Adipose tissue (tissue), 3 donors: Measurements from ENCODE around the gene DBNL. TPM values are rescaled to one million over a fixed set of nuclear protein-coding genes. Genes with fewer than 3 reads are reported as not detected.
A peak's percentile ranks its signal among the peaks of the same experiment; 100 is the strongest.
"Not testable (repeated sequence)": the region's sequence is repeated elsewhere in the genome, so short reads cannot be mapped to it uniquely, and the experiment has no call there.

Experiments
- H3K27ac ChIP-seq: one replicate; pipeline ENCODE4 v1.5.1; 2013; ENCODE audit warnings: low read depth, low read length
- WGBS, 3 donors: extraction: QIAGEN DNeasy Blood & Tissue Kit; methylation state at CpG; one replicate each; pipeline ENCODE4 v1.1.7; 2013; 5-methylcytosine and 5-hydroxymethylcytosine counted together
- polyA plus RNA-seq, 3 donors: library from polyadenylated mRNA; stranded (reverse); fragments of 200-250 nt; gene quantifications; one replicate each; pipeline ENCODE4 v1.2.3, GENCODE V29; 2013
- donor health status: healthy with polysubstance abuse.
- donor health status: Bipolar disorder and iron deficiency.
- donor health status: healthy.

The DBNL gene
- polyA plus RNA-seq, 3 donors, result 39.4 to 111 (median 101) TPM

DNA sequence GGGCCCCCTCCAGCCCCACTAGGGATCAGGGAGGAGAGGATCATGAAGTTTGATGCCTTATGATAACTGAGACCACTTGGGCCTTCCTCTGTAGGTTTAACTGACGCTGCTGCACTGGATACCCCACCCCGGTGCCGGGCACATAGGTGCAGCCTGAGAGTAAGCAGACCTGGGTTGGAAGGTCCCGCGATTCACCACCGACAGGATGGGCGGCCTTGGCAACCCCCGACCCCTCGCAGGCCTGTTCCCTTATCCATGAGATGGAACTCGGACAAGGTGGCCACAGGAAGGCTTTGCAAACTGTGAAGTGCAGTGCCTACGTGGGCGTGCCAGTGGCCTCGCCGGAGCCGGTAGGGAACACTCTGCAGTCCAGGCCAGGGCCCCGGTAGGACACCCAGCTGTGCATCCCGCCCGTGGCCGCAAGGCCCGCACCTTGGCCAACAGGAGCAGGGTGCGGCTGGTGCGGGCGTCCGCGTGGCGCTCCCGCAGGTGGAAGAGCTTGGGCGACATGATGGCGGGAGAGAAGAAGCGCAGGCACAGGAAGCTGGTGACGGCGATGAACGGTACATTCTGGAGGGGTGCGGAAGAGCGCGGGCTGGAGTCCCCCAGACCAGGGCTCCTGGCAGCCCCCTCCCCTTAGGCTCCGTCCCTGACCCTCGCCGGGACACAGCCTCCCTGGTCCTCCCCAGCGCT lies 4.6 kb upstream of the DBNL start:
- WGBS, 3 donors, result 5 to 32% (median 28%) methylated on average over 6 to 16 of the region's 40 CpGs
- not testable (repeated sequence) for H3K27ac ChIP-seq

DNA sequence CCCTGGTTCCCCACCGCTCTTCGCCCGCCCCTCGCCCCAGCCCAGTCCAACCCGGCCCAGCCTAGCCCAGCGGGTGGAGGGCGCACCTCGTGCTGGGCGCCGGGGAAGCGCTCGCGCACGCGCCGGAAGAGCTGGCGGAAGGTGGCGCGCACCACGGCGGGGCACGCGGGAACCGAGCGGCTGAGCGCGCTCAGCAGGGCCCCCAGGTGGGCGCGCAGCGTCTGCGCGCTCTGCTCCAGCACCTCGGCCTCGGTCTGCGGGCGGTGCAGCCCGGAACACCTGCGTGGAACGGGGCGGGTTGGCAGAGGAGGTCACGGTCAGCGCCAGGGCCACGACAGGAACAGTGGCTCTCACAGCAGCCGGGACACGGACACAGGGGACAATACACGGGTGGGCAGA lies 4.0 kb upstream of the DBNL start:
- WGBS, 3 donors, result 0 to 2% (median 1%) methylated on average over 12 to 45 of the region's 46 CpGs
- H3K27ac ChIP-seq, result not testable (repeated sequence)

DNA sequence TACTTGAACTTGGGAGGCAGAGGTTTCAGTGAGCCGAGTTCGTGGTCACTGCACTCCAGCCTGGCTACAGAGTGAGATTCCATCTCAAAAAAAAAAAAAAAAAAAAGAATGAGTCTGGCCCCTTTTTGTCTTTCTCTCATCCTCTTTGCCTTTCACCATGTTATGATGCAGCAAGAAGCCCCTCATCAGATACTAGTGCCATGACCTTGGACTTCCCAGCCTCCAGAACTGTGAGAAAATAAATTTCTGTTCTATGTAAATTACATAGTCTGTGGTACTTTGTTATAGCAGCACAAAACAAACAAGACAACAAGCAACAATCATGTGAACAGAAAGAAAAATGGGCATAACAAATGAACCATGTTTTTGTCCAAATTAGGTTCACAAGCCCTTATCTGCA lies 2.3 kb upstream of the DBNL start:
- no peak overlapping the region for H3K27ac ChIP-seq
- WGBS, 3 donors, result 89 to 100% (median 93%) methylated on average over 2 of the region's 2 CpGs

- WGBS, 3 donors, result 7 to 26% (median 24%) methylated on average over 8 of the region's 8 CpGs
- H3K27ac ChIP-seq, result no peak overlapping the region
These were observed 600 bp upstream of the DBNL start for GRCh38 chr7:44043902-44044301.

- WGBS, 3 donors, result 21 to 23% (median 22%) methylated on average over 15 of the region's 15 CpGs
- H3K27ac ChIP-seq, result peak overlapping the region; percentile 53
These were observed 918 bp downstream of the DBNL start for GRCh38 chr7:44045226-44046014.

- 55 to 82% (median 56%) methylated on average over 8 of the region's 8 CpGs for WGBS, 3 donors
These were observed 2.0 kb downstream of the DBNL start for GRCh38 chr7:44046321-44047061.

DNA sequence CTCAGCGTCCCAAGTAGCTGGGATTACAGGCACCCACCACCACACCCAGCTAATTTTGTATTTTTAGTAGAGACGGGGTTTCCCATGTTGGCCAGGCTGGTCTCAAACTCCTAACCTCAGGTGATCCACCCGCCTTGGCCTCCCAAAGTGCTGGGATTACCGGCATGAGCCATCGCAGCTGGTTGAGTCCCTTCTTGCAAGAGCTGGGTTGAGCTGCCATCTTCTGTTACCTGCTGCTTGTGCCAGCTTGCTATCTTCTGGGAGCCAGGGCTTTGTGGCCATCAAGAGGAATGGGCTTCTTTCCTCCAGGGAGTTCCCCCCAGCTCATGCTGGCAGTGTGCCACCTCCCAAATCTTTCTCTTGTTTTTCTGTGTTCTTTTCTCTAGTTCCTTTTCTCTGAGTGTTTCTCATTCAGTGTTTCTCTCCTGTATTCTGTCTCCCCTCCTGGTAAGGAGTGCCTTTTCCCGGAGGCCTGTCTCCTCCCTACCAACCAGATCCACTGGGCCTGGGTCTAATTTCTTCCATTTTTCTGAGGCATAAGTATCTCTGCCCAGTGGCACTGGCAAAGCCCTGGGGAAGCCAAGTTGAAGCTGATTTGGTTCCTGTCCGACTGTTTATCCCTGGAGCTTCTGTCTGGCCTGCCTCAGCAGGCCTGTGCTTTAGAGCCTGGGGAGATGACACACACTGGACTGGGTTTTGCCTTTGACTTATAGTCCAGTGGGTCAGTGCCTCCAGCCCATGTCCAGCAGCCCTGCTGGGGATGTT lies 3.7 kb downstream of the DBNL start:
- 89 to 92% (median 89%) methylated on average over 7 of the region's 7 CpGs for WGBS, 3 donors
- no peak overlapping the region for H3K27ac ChIP-seq

More at GRCh38 chr7:44046321-44047061, 2.0 kb downstream of the DBNL start:
- H3K27ac ChIP-seq, result no peak overlapping the region

DNA sequence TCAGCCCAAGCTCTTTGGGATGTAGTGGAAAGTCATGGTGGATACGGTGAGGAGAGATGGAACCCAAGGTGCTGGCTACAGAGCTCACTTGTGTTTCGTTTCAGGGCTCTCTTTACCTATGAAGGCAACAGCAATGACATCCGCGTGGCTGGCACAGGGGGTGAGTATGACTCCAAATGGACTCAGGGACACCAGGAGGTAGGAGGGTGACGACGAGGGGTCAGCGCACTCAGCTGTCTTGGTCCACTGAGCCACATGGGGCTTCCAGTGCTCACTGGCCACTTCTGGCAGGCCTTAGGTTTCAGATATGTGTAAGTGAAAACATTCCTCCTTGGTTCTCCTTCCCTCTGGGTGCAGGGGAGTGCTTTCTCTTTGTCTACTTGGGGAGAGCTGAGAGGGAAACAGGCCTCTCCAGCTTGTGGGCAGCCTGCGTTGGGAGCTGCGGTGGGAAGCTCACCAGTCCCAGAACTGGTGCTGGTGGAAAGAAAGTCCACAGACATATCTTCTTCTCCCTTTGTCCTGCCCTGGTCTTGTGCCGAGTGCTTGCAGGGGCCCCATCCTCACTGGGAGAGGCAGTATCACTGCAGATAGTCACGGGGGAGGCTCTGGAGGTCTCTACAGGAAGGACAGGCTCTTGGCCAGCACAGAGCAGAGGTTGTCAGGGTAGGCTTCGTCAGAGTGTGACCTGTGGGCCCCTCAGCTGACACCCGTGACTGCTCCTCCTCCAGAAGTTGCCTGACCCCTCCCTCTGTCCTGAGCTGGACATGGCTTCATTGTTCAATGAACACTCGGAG lies 5.8 kb downstream of the DBNL start:
- 88 to 95% (median 92%) methylated on average over 14 of the region's 14 CpGs for WGBS, 3 donors
- H3K27ac ChIP-seq, result no peak overlapping the region

- 83 to 85% (median 85%) methylated on average over 8 of the region's 8 CpGs for WGBS, 3 donors
- no peak overlapping the region for H3K27ac ChIP-seq
These were observed 6.5 kb downstream of the DBNL start for GRCh38 chr7:44050915-44051560.

DNA sequence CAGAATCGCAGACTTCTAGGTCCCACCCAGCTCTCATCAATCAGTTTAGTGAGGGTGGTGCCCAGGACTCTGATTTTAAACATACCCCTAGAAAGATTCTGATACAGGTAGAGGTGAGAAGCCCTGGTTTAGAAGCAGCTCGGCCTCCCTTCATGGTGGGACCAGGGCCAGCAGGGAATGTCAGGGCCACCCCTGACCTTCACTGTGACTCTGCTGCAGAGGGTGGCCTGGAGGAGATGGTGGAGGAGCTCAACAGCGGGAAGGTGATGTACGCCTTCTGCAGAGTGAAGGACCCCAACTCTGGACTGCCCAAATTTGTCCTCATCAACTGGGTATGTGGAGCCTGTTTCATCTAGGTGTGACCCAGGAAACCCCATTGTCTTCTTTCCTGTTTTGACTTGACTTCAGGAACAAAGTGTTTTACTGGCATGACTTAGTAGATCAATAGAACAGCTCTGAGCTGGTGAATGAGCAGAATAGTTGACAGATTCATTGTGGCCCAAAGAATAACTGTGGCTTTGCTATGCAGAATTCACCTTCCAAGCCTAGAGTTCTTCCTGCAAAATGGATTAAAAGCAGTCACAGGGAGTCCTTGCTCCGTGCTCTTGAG lies 7.2 kb downstream of the DBNL start:
- no peak overlapping the region for H3K27ac ChIP-seq
- WGBS, 3 donors, result 88 to 92% (median 91%) methylated on average over 5 of the region's 5 CpGs

GRCh38 chr7:44052771-44053365 lies 8.4 kb downstream of the DBNL start:
- WGBS, 3 donors, result 90 to 94% (median 93%) methylated on average over 12 of the region's 12 CpGs
- no peak overlapping the region for H3K27ac ChIP-seq

DNA sequence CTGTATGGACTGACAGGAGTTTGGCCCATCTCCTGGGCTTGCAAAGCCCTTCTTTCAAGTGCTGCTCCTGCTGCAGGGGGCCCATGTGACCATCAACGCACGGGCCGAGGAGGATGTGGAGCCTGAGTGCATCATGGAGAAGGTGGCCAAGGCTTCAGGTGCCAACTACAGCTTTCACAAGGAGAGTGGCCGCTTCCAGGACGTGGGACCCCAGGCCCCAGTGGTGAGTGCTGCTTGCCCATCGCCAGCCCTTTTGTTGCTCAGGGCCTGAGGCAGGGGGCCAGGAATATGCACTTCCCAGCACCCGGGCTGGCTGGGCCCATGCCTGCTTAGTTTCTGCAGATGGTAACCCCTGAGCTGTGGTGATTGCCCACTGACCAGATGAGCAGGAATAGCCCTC lies 12.2 kb downstream of the DBNL start:
- no peak overlapping the region for H3K27ac ChIP-seq
- 93 to 96% (median 94%) methylated on average over 7 of the region's 7 CpGs for WGBS, 3 donors

GRCh38 chr7:44057181-44057848 lies 12.8 kb downstream of the DBNL start:
- WGBS, 3 donors, result 90 to 94% (median 93%) methylated on average over 11 of the region's 11 CpGs
- no peak overlapping the region for H3K27ac ChIP-seq

DNA sequence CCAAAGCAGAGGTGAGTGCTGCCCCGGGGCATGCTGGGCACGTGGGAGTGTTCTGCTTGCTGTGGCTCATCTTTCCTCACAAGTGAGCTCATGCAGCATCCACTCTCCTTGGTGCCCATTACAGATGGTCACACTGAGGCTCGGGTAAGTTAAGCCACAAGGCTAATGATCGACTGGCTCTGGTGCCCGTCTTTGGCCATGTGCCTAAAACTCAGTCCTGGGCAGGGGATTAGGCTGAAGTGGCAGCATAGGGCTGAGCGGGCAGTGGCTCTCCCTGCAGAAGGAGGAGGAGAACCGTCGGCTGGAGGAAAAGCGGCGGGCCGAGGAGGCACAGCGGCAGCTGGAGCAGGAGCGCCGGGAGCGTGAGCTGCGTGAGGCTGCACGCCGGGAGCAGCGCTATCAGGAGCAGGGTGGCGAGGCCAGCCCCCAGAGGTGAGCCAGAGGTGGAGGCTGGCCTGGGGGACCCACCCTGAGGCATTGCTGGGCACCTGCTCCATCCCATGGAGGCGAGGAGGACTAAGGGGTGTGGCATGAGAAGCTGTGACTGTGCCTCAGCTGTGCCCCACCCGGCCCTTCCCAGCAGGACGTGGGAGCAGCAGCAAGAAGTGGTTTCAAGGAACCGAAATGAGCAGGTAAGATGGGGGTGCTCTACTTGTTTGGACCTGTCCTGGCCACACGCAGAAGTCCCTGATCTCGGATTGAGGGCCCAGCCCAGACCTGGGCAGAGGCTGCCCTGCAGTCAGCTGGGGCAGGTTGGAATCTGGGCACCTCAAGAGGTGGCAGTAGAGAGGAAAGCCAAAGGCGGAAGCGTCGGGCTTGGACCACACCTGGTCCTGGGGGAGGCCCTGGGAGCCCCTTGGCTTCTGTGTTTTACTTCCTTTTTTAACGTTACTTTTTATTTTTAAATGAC lies 13.6 kb downstream of the DBNL start:
- no peak overlapping the region for H3K27ac ChIP-seq
- whole genome bisulfite sequencing, 3 donors, result 94% methylated on average over 29 to 30 of the region's 30 CpGs

DNA sequence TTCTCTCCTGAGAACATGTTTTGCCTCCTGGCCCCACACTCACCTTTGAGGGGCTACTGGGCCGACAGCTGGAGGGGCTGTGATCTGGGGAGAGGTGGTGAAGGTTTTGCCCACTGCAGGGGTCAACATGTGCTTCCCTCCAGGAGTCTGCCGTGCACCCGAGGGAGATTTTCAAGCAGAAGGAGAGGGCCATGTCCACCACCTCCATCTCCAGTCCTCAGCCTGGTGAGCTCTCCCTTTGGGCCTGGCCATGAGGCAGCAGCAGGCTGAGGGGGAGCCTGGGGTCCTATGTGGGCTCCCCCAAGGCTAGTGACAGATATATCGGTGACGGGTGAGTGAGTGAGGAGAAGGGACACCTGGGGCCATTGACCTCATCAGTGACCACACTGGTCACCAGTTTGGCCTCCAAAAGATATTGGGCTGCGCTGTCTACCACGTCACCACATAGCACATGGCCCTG lies 14.3 kb downstream of the DBNL start:
- no peak overlapping the region for H3K27ac ChIP-seq
- WGBS, 3 donors, result 87 to 93% (median 91%) methylated on average over 7 of the region's 7 CpGs
